ENCODE data around the gene HBP1.
"Not testable (repeated sequence)": the region's sequence is repeated elsewhere in the genome, so short reads cannot be mapped to it uniquely, and the experiment has no call there.

HBP1 gene
- long read RNA-seq, donor 1, transcript HBP1-208 (11 exons, 2,704 nt): major isoform, 8 of 40 reads
- long read RNA-seq, donor 1, partial matches to known transcripts: 27 of 40 reads
- long read RNA-seq, donor 1, other reads (novel, unspliced or antisense): 0 of 40 reads
- long read RNA-seq, donor 2, partial matches to known transcripts: 0 of 5 reads
- long read RNA-seq, donor 2, other reads (novel, unspliced or antisense): 0 of 5 reads
- long read RNA-seq, donor 3, partial matches to known transcripts: 0 of 4 reads
- long read RNA-seq, donor 3, other reads (novel, unspliced or antisense): 0 of 4 reads
- long read RNA-seq, donor 4, transcript HBP1-208 (11 exons, 2,704 nt): major isoform, 10 of 13 reads
- long read RNA-seq, donor 4, partial matches to known transcripts: 0 of 13 reads
- long read RNA-seq, donor 4, other reads (novel, unspliced or antisense): 0 of 13 reads
- long read RNA-seq, donor 5, transcript HBP1-208 (11 exons, 2,704 nt): major isoform, 9 of 12 reads
- long read RNA-seq, donor 5, partial matches to known transcripts: 0 of 12 reads
- long read RNA-seq, donor 5, other reads (novel, unspliced or antisense): 0 of 12 reads
- long read RNA-seq, donor 6, transcript HBP1-208 (11 exons, 2,704 nt): major isoform, 6 of 8 reads
- long read RNA-seq, donor 6, partial matches to known transcripts: 0 of 8 reads
- long read RNA-seq, donor 6, other reads (novel, unspliced or antisense): 0 of 8 reads
- long read RNA-seq, donor 7, transcript HBP1-208 (11 exons, 2,704 nt): major isoform, 19 of 24 reads
- long read RNA-seq, donor 7, partial matches to known transcripts: 0 of 24 reads
- long read RNA-seq, donor 7, other reads (novel, unspliced or antisense): 0 of 24 reads
- long read RNA-seq, donor 8, transcript HBP1-208 (11 exons, 2,704 nt): major isoform, 11 of 48 reads
- long read RNA-seq, donor 8, transcript HBP1-201 (11 exons, 2,829 nt): minor isoform, 6 of 48 reads
- long read RNA-seq, donor 8, partial matches to known transcripts: 31 of 48 reads
- long read RNA-seq, donor 8, other reads (novel, unspliced or antisense): 0 of 48 reads

- DNase-seq: peak; percentile 99
These were observed at the start of gene HBP1 for GRCh38 chr7:107168233-107169119. TSS of gene HBP1 (plus strand) at chr7:107169003. CDS start at chr7:107179894, 10,891 bp downstream.

GRCh38 chr7:107119376-107120105 lies 49.3 kb upstream of the HBP1 start:
- no peak for DNase-seq

GRCh38 chr7:107122486-107122911 lies 46.3 kb upstream of the HBP1 start:
- no peak for DNase-seq

- DNase-seq: no peak
These were observed 45.4 kb upstream of the HBP1 start for GRCh38 chr7:107123392-107123791.

- DNase-seq: no peak
These were observed 43.3 kb upstream of the HBP1 start for GRCh38 chr7:107125475-107125874.

GRCh38 chr7:107128217-107128616 lies 40.6 kb upstream of the HBP1 start:
- DNase-seq: no peak

- no peak for DNase-seq
These were observed 40.1 kb upstream of the HBP1 start for GRCh38 chr7:107128748-107129147.

GRCh38 chr7:107130487-107131220 lies 38.1 kb upstream of the HBP1 start:
- DNase-seq: no peak

GRCh38 chr7:107133396-107133795 lies 35.4 kb upstream of the HBP1 start:
- no peak for DNase-seq

- no peak for DNase-seq
These were observed 29.9 kb upstream of the HBP1 start for GRCh38 chr7:107138696-107139420.

- not testable (repeated sequence) for DNase-seq
These were observed 24.9 kb upstream of the HBP1 start for GRCh38 chr7:107143875-107144274.

GRCh38 chr7:107145067-107145838 lies 23.6 kb upstream of the HBP1 start:
- DNase-seq: no peak

GRCh38 chr7:107147464-107148393 lies 21.1 kb upstream of the HBP1 start:
- DNase-seq: no peak

GRCh38 chr7:107148721-107149120 lies 20.1 kb upstream of the HBP1 start:
- no peak for DNase-seq

GRCh38 chr7:107149863-107150262 lies 18.9 kb upstream of the HBP1 start:
- DNase-seq: no peak

GRCh38 chr7:107150375-107151073 lies 18.3 kb upstream of the HBP1 start:
- no peak for DNase-seq

- DNase-seq: no peak
These were observed 17.3 kb upstream of the HBP1 start for GRCh38 chr7:107151538-107151937.
